Cardiac muscle cell (in vitro differentiated cells and primary cell): ENCODE data around the gene PKHD1. TPM values are rescaled to one million over a fixed set of nuclear protein-coding genes. Genes with fewer than 3 reads are reported as not detected.

Experiments used
- DNase-seq, 2 donors: peaks; one replicate each; pipeline versions ENCODE4 v3.0.0 to v3.0.0-alpha.2; 2010 to 2017; ENCODE audit warnings: low read depth in 1 of 2, low spot score in 1 of 2
- H3K27ac ChIP-seq: fragments of 200-600 bp; sonication (generic); 2 replicates; pipeline ENCODE4 v1.5.1; 2016
- H3K27me3 ChIP-seq: fragments of 200-600 bp; sonication (generic); 2 replicates; pipeline ENCODE4 v1.6.0; 2016; ENCODE audit warnings: control low read depth
- H3K36me3 ChIP-seq: fragments of 200-600 bp; sonication (generic); 2 replicates; pipeline ENCODE4 v1.5.1; 2016; ENCODE audit warnings: control low read depth
- H3K4me1 ChIP-seq: fragments of 200-600 bp; sonication (generic); 2 replicates; pipeline ENCODE4 v1.8.1; 2017; ENCODE audit warnings: low read depth, mild to moderate bottlenecking, mixed run types
- H3K4me3 ChIP-seq: fragments of 200-600 bp; sonication (generic); 2 replicates; pipeline ENCODE4 v1.5.1; 2016; ENCODE audit warnings: mild to moderate bottlenecking
- H3K9me3 ChIP-seq: fragments of 200-600 bp; sonication (generic); 2 replicates; pipeline ENCODE4 v1.5.1; 2017; ENCODE audit warnings: low read depth, mild to moderate bottlenecking, control low read depth
- polyA plus RNA-seq: library from polyadenylated mRNA; unstranded; fragments of >200 nt; fragmentation: Nextera tagmentation; extraction: Ambion mirVana; gene quantifications from 2 replicates; pipeline ENCODE4 v1.2.1, GENCODE V29; 2016
- total RNA-seq: library from RNA; depleted of rRNA; stranded (reverse); fragments of >200 nt; gene quantifications from 2 replicates; pipeline ENCODE4 v1.2.3, GENCODE V29; 2016
- TF ChIP-seq, protein P1 (sequence below): IDR thresholded peaks from 2 replicates; pipeline ENCODE4 v1.5.1; 2012; ENCODE audit warnings: low read depth, mild to moderate bottlenecking, low read length

PKHD1 gene
- total and polyA plus RNA-seq, 2 experiments from 2014 or later = not detected

DNA sequence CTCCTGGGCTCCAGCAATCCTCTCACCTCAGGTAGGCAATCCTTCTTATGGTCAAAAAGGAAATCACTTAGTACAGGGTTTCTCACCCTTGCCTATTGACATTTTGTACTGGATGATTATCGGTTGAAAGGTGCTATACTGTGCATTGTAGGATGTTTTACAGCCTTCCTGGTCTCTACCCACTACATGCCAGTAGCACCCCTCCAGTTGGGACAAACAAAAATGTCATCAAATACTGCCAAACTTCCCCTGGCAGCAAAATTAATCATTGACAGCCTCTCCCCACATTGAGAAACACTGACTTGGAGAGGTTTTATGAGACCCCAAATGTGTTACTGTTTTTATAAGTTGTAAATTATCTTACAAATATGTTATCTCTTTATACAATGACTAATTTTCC is 368.1 kb downstream of the PKHD1 start:
- Histone ChIP-seq H3K4me3 (no peak overlapping the region), H3K27ac (no peak overlapping the region), H3K9me3 (no peaks in the 10 kb centered on the region), H3K4me1 (no peaks in the 10 kb centered on the region), H3K36me3 (no peaks in the 10 kb centered on the region), H3K27me3 (no peaks in the 10 kb centered on the region)
- no peak for DNase-seq
- TF ChIP-seq, protein P1, sequence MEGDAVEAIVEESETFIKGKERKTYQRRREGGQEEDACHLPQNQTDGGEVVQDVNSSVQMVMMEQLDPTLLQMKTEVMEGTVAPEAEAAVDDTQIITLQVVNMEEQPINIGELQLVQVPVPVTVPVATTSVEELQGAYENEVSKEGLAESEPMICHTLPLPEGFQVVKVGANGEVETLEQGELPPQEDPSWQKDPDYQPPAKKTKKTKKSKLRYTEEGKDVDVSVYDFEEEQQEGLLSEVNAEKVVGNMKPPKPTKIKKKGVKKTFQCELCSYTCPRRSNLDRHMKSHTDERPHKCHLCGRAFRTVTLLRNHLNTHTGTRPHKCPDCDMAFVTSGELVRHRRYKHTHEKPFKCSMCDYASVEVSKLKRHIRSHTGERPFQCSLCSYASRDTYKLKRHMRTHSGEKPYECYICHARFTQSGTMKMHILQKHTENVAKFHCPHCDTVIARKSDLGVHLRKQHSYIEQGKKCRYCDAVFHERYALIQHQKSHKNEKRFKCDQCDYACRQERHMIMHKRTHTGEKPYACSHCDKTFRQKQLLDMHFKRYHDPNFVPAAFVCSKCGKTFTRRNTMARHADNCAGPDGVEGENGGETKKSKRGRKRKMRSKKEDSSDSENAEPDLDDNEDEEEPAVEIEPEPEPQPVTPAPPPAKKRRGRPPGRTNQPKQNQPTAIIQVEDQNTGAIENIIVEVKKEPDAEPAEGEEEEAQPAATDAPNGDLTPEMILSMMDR = no peak

DNA sequence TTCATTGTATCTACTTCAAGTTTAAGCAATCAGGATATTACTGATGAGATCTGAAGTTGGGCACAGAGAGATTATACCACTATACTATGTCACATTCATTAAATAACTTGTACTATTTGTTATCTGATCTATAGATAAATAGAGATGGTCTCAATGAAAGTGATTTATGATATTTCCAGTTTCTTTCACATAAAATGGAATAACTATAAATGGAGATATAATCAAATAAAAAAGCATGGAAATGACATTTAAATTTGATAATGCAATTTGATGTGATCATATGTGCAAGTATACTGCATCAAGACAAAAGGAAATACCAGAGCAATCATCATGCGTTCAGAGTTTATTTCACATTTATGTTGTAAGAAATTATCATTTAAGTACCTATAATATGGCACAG is 368.9 kb downstream of the PKHD1 start:
- TF ChIP-seq, protein P1 = no peak
- H3K27ac ChIP-seq = no peak overlapping the region
- no peaks in the 10 kb centered on the region for H3K36me3 ChIP-seq
- no peak for DNase-seq
- H3K27me3 ChIP-seq = no peaks in the 10 kb centered on the region
- no peaks in the 10 kb centered on the region for H3K4me1 ChIP-seq
- no peaks in the 10 kb centered on the region for H3K9me3 ChIP-seq
- H3K4me3 ChIP-seq = no peak overlapping the region

DNA sequence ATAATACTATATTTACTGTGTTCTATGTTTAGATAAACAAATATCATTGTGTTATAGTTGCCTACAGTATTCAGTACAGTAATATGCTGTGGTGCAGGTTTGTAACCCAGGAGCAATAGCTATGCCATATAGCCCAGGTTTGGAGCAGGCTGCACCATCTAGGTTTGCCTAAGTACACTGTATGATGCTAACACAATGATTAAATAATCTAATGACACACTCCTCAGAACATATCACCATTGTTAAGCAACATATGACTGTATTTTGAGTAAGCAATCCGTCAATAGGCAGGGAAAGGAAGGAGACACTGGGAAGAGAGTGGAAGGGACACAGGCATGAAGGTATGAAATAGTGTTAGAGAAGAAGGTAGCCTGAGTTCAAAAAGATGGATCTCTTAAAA is 369.9 kb downstream of the PKHD1 start:
- Histone ChIP-seq H3K4me3 (no peak overlapping the region), H3K27me3 (no peaks in the 10 kb centered on the region), H3K4me1 (no peaks in the 10 kb centered on the region), H3K9me3 (no peaks in the 10 kb centered on the region), H3K36me3 (no peaks in the 10 kb centered on the region), H3K27ac (no peak overlapping the region)
- TF ChIP-seq, protein P1 = no peak
- DNase-seq = no peak

DNA sequence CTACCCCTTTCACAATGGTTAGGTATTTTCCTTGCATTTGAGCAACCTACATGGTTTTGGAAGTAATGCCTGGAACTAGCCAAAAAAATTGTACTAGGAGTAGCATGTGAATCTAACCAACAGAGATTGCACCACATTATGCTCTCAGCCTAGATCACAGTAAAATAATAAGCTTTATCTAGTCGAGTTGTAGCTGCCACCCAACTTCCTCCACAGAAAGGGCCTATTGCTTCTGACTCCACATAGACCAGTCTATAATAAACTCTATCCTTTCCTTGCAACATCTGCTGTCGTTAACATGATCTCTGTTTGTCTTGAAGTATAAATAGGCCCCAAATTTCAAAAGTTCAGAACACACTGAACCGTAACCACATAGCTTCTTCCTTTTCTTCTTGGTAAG is 375.5 kb downstream of the PKHD1 start:
- Histone ChIP-seq H3K27ac (no peak overlapping the region), H3K27me3 (no peaks in the 10 kb centered on the region), H3K4me3 (no peak overlapping the region), H3K4me1 (no peaks in the 10 kb centered on the region), H3K9me3 (no peaks in the 10 kb centered on the region), H3K36me3 (no peaks in the 10 kb centered on the region)
- no peak for DNase-seq
- TF ChIP-seq, protein P1 = no peak

DNA sequence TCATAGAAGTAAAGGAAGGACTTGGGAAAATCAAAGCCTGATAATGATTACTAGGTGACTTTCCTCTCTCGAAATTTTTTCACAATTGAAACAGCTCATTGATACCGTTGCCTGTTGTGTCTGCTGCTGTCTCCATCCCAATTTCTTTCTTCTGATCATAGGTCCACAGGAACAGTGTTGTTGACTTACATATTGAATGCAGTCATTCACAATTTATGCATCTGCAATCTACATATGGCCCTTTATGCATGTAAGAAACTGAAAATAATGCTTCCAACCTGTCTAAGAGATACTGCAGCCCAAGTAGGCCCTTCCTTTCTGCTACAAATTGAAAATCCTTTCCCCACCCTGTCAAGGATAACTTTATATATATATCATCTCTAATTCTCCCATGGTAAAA is 381.3 kb downstream of the PKHD1 start:
- Histone ChIP-seq H3K36me3 (no peaks in the 10 kb centered on the region), H3K4me3 (no peak overlapping the region), H3K9me3 (no peaks in the 10 kb centered on the region), H3K27me3 (no peaks in the 10 kb centered on the region), H3K4me1 (no peaks in the 10 kb centered on the region), H3K27ac (no peak overlapping the region)
- TF ChIP-seq, protein P1 = no peak
- no peak for DNase-seq
